SK-N-SH (cell line): ENCODE results near the gene SLC1A3.

Experiments used
- EP300 ChIP-seq, 2 experiments: IDR thresholded peaks; 2 replicates each; pipeline versions ENCODE4 v1.4.0 to v1.6.1; 2012; ENCODE audit warnings: borderline replicate concordance in 1 of 2, low read depth in 1 of 2, low read length in 1 of 2
- EZH2phosphoT487 ChIP-seq: fragments of 200-600 bp; sonication (generic); IDR thresholded peaks from 2 replicates; pipeline ENCODE4 v1.6.1; 2017; ENCODE audit warnings: low read depth, mixed run types, mild to moderate bottlenecking, antibody characterized with exemption, moderate library complexity, borderline replicate concordance
- POLR2AphosphoS5 ChIP-seq: IDR thresholded peaks from 2 replicates; pipeline ENCODE4 v1.6.1; 2012; ENCODE audit warnings: low read depth, low read length
- TEAD4 ChIP-seq: IDR thresholded peaks from 2 replicates; pipeline ENCODE4 v1.4.0; 2012; ENCODE audit warnings: mild to moderate bottlenecking, borderline replicate concordance; ENCODE audit not compliant: insufficient read depth
- TF ChIP-seq, protein P1 (sequence below): fragments of 200-600 bp; sonication (generic); IDR thresholded peaks from 2 replicates; pipeline ENCODE4 v1.6.1; 2017; ENCODE audit warnings: antibody characterized with exemption, mild to moderate bottlenecking, moderate library complexity
- TF ChIP-seq, protein P2 (sequence below): fragments of 150-350 bp; IDR thresholded peaks from 2 replicates; pipeline ENCODE4 v1.6.1; 2017; ENCODE audit warnings: antibody characterized with exemption, low read length, low read depth, borderline replicate concordance
- TF ChIP-seq, protein P3 (sequence below): IDR thresholded peaks from 2 replicates; pipeline ENCODE4; 2012

DNA sequence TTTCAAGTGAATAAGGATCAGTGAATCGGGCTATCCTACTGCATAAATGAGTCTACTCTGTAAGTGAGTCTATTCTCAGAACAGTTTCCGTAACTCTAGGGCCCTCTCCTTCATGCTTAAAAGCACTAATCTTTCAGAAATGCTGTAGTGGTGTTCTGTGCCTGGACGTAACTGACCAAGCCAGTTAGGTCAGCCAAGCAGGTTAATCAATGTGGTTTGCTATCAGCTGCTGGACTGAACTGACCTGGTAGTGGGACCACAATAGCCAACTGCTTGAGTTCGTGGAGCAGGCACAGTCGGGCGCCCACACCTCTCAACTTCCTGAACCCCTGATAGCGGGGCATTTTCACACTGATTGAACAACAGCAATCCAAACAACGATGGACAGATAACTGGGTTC, 6.8 kb downstream of the SLC1A3 start:
- TF ChIP-seq, protein P1, sequence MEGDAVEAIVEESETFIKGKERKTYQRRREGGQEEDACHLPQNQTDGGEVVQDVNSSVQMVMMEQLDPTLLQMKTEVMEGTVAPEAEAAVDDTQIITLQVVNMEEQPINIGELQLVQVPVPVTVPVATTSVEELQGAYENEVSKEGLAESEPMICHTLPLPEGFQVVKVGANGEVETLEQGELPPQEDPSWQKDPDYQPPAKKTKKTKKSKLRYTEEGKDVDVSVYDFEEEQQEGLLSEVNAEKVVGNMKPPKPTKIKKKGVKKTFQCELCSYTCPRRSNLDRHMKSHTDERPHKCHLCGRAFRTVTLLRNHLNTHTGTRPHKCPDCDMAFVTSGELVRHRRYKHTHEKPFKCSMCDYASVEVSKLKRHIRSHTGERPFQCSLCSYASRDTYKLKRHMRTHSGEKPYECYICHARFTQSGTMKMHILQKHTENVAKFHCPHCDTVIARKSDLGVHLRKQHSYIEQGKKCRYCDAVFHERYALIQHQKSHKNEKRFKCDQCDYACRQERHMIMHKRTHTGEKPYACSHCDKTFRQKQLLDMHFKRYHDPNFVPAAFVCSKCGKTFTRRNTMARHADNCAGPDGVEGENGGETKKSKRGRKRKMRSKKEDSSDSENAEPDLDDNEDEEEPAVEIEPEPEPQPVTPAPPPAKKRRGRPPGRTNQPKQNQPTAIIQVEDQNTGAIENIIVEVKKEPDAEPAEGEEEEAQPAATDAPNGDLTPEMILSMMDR: no peak
- no peak for TF ChIP-seq POLR2AphosphoS5
- TF ChIP-seq, protein P2, sequence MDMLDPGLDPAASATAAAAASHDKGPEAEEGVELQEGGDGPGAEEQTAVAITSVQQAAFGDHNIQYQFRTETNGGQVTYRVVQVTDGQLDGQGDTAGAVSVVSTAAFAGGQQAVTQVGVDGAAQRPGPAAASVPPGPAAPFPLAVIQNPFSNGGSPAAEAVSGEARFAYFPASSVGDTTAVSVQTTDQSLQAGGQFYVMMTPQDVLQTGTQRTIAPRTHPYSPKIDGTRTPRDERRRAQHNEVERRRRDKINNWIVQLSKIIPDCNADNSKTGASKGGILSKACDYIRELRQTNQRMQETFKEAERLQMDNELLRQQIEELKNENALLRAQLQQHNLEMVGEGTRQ: no peak
- TF ChIP-seq EZH2phosphoT487: no peak
- no peak for TF ChIP-seq EP300 (IDR thresholded peaks at IDR 0.05; ENCODE audit: borderline replicate concordance in 1 of 2, low read depth in 1 of 2, low read length in 1 of 2)
- TF ChIP-seq TEAD4: no peak
- TF ChIP-seq, protein P3, sequence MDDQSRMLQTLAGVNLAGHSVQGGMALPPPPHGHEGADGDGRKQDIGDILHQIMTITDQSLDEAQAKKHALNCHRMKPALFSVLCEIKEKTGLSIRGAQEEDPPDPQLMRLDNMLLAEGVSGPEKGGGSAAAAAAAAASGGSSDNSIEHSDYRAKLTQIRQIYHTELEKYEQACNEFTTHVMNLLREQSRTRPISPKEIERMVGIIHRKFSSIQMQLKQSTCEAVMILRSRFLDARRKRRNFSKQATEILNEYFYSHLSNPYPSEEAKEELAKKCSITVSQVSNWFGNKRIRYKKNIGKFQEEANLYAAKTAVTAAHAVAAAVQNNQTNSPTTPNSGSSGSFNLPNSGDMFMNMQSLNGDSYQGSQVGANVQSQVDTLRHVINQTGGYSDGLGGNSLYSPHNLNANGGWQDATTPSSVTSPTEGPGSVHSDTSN: no peak
